IMR-90 (cell line): ENCODE measurements around the gene SOX12. TPM values are rescaled to one million over a fixed set of nuclear protein-coding genes. Genes with fewer than 3 reads are reported as not detected.

Experiments
- ATAC-seq: fragments of 200-7000 bp; cut with Tn5 transposase; 2 replicates; pipeline ENCODE4 v1.9.1; 2020; ENCODE audit warnings: low read depth, mild to moderate bottlenecking, moderate library complexity
- BruUV-seq: library from RNA; stranded (reverse); fragments of 400-500 nt; replicated peaks from 2 replicates; lab custom pipeline; 2021; lab: Mats Ljungman, UMichigan
- CTCF ChIA-PET: fragments of 300-600 bp; formaldehyde crosslinking; extraction: SDS; loops from one replicate; lab custom pipeline; 2021; ENCODE audit warnings: antibody characterized with exemption; lab: Yijun Ruan, JAX
- POLR2A ChIA-PET: fragments of 300-600 bp; sonication (Branson Sonifier 250); formaldehyde crosslinking; loops from one replicate; lab custom pipeline; 2022; ENCODE audit warnings: antibody characterized with exemption; ENCODE audit not compliant: unreplicated experiment; lab: Charles Lee
- DNase-seq: peaks from one replicate; pipeline ENCODE4 v3.0.0; 2013
- H2AFZ ChIP-seq: replicated peaks from 2 replicates; pipeline ENCODE3; 2013; ENCODE audit warnings: low read length, mild to moderate bottlenecking; ENCODE audit not compliant: poor library complexity
- H2AK5ac ChIP-seq: 2 replicates; pipeline ENCODE4 v1.6.1; 2013; ENCODE audit warnings: low read depth, low read length, inconsistent platforms
- H2AK9ac ChIP-seq: replicated peaks from 2 replicates; pipeline ENCODE3; 2013; ENCODE audit warnings: mild to moderate bottlenecking, low read depth, low read length, moderate library complexity; ENCODE audit not compliant: poor library complexity
- H2BK120ac ChIP-seq: 2 replicates; pipeline ENCODE4 v1.6.1; 2013; ENCODE audit warnings: low read depth, low read length, inconsistent platforms
- H2BK15ac ChIP-seq: 3 replicates; pipeline ENCODE4 v1.6.1; 2013; ENCODE audit warnings: low read depth, low read length, inconsistent platforms
- H2BK20ac ChIP-seq: 2 replicates; pipeline ENCODE4 v1.6.1; 2013; ENCODE audit warnings: low read depth, mild to moderate bottlenecking, inconsistent platforms, low read length, moderate library complexity
- H2BK5ac ChIP-seq: 2 replicates; pipeline ENCODE4 v1.6.1; 2013; ENCODE audit warnings: mild to moderate bottlenecking, low read depth, low read length, inconsistent platforms; ENCODE audit not compliant: poor library complexity, severe bottlenecking
- H3K14ac ChIP-seq: replicated peaks from 2 replicates; pipeline ENCODE4 v1.6.1; 2013; ENCODE audit warnings: low read depth, low read length, inconsistent platforms
- H3K18ac ChIP-seq: 2 replicates; pipeline ENCODE4 v1.6.1; 2013; ENCODE audit warnings: low read depth, low read length, control low read depth
- H3K23ac ChIP-seq: 2 replicates; pipeline ENCODE4 v1.6.1; 2013; ENCODE audit warnings: low read depth, low read length, inconsistent platforms
- H3K27ac ChIP-seq: 2 replicates; pipeline ENCODE4 v1.5.1; 2013; ENCODE audit warnings: mild to moderate bottlenecking, control low read depth, low read length; ENCODE audit not compliant: insufficient read depth
- H3K27me3 ChIP-seq: 2 replicates; pipeline ENCODE4 v1.6.1; 2013; ENCODE audit warnings: low read length; ENCODE audit not compliant: control insufficient read depth, insufficient read depth
- H3K36me3 ChIP-seq: 2 replicates; pipeline ENCODE4 v1.6.1; 2013; ENCODE audit warnings: low read length, mixed read lengths; ENCODE audit not compliant: control insufficient read depth, insufficient read depth
- H3K4ac ChIP-seq: 2 replicates; pipeline ENCODE4 v1.6.1; 2013; ENCODE audit warnings: low read depth, low read length, inconsistent platforms
- H3K4me1 ChIP-seq: 2 replicates; pipeline ENCODE4 v1.6.1; 2013; ENCODE audit warnings: low read length, mixed read lengths; ENCODE audit not compliant: control insufficient read depth, insufficient read depth
- H3K4me2 ChIP-seq: 2 replicates; pipeline ENCODE4 v1.6.1; 2013; ENCODE audit warnings: low read depth, mild to moderate bottlenecking, control low read depth, low read length, moderate library complexity
- H3K4me3 ChIP-seq: 2 replicates; pipeline ENCODE4 v1.5.1; 2013; ENCODE audit warnings: low read depth, mild to moderate bottlenecking, control low read depth, low read length, moderate library complexity; ENCODE audit not compliant: insufficient read depth
- H3K56ac ChIP-seq: 2 replicates; pipeline ENCODE4 v1.6.1; 2013; ENCODE audit warnings: low read length, inconsistent platforms; ENCODE audit not compliant: insufficient read depth; ENCODE audit errors: extremely low read depth
- H3K79me1 ChIP-seq, 2 experiments: 2 replicates each; pipeline ENCODE4 v1.6.1; 2013; ENCODE audit warnings: low read length in 2 of 2, inconsistent platforms in 1 of 2, low read depth in 1 of 2
- H3K9ac ChIP-seq: 2 replicates; pipeline ENCODE4 v1.6.1; 2013; ENCODE audit warnings: low read depth, low read length, control low read depth
- H3K9me1 ChIP-seq: 2 replicates; pipeline ENCODE4 v1.6.1; 2013; ENCODE audit warnings: low read length, inconsistent platforms; ENCODE audit not compliant: insufficient read depth
- H3K9me3 ChIP-seq: 2 replicates; pipeline ENCODE4 v1.6.1; 2013; ENCODE audit warnings: low read length; ENCODE audit not compliant: control insufficient read depth, insufficient read depth
- H4K20me1 ChIP-seq: 2 replicates; pipeline ENCODE4 v1.6.1; 2013; ENCODE audit warnings: low read length, inconsistent platforms; ENCODE audit not compliant: insufficient read depth
- H4K5ac ChIP-seq: 2 replicates; pipeline ENCODE4 v1.6.1; 2013; ENCODE audit warnings: mild to moderate bottlenecking, low read depth, low read length, control low read depth
- H4K8ac ChIP-seq, 2 experiments: 2 replicates each; pipeline ENCODE4 v1.6.1; 2013; ENCODE audit warnings: low read depth in 2 of 2, low read length in 2 of 2, control low read depth in 1 of 2, inconsistent platforms in 1 of 2
- H4K91ac ChIP-seq: 2 replicates; pipeline ENCODE4 v1.6.1; 2013; ENCODE audit warnings: low read depth, low read length, inconsistent platforms; ENCODE audit not compliant: insufficient read depth
- BHLHE40 ChIP-seq: fragments of 150-350 bp; IDR thresholded peaks from 2 replicates; pipeline ENCODE4 v1.6.1; 2016; ENCODE audit warnings: mild to moderate bottlenecking, low read depth, low read length
- CEBPB ChIP-seq: IDR thresholded peaks from 2 replicates; pipeline ENCODE4 v1.6.1; 2012; ENCODE audit warnings: low read depth, low read length, improper control_type of control experiment
- CTCF ChIP-seq: conservative IDR thresholded peaks from 2 replicates; pipeline ENCODE4 v1.5.1; 2012; ENCODE audit warnings: mild to moderate bottlenecking, low read depth, low read length, improper control_type of control experiment
- ELK1 ChIP-seq: fragments of 150-350 bp; IDR thresholded peaks from 2 replicates; pipeline ENCODE4 v1.6.1; 2016; ENCODE audit warnings: low read depth, mild to moderate bottlenecking, low read length, moderate library complexity, borderline replicate concordance
- FOS ChIP-seq: fragments of 150-350 bp; IDR thresholded peaks from 2 replicates; pipeline ENCODE4 v1.6.1; 2016; ENCODE audit warnings: low read depth, low read length
- MAFK ChIP-seq: IDR thresholded peaks from 2 replicates; pipeline ENCODE4 v1.6.1; 2012; ENCODE audit warnings: low read depth, low read length, improper control_type of control experiment
- MAZ ChIP-seq: IDR thresholded peaks from 2 replicates; pipeline ENCODE4 v1.6.1; 2012; ENCODE audit warnings: low read depth, mild to moderate bottlenecking, low read length, improper control_type of control experiment, moderate library complexity, borderline replicate concordance
- MXI1 ChIP-seq: IDR thresholded peaks from 2 replicates; pipeline ENCODE4 v1.6.1; 2012; ENCODE audit warnings: low read depth, mild to moderate bottlenecking, low read length, moderate library complexity, borderline replicate concordance
- NFE2L2 ChIP-seq: fragments of 150-350 bp; IDR thresholded peaks from 2 replicates; pipeline ENCODE4 v1.6.1; 2016; ENCODE audit warnings: low read depth, mild to moderate bottlenecking, low read length
- POLR2A ChIP-seq: IDR thresholded peaks from 2 replicates; pipeline ENCODE4 v1.6.1; 2012; ENCODE audit warnings: mild to moderate bottlenecking, low read depth, low read length
- RFX5 ChIP-seq: IDR thresholded peaks from 2 replicates; pipeline ENCODE4 v1.8.0; 2012; ENCODE audit warnings: low read depth, mild to moderate bottlenecking, low read length, moderate library complexity
- SMC3 ChIP-seq: fragments of 150-350 bp; IDR thresholded peaks from 2 replicates; pipeline ENCODE4 v1.6.1; 2016; ENCODE audit warnings: low read depth, mild to moderate bottlenecking, antibody characterized with exemption, low read length, moderate library complexity
- USF2 ChIP-seq: fragments of 150-350 bp; IDR thresholded peaks from 2 replicates; pipeline ENCODE4 v1.6.1; 2017; ENCODE audit warnings: mild to moderate bottlenecking, antibody characterized with exemption, low read length, low read depth
- WGBS, 2 experiments: methylation state at CpG; one replicate each; pipeline versions ENCODE4 v1.1.5 to v1.1.7; 2013; ENCODE audit warnings: missing lambda C conversion rate in 2 of 2; ENCODE audit not compliant: insufficient read length in 1 of 2; ENCODE audit errors: extremely low coverage in 2 of 2; 5-methylcytosine and 5-hydroxymethylcytosine counted together
- dilution Hi-C: fragments of 300-500 bp; cut with HindIII; formaldehyde crosslinking; loops from one replicate; pipeline ENCODE4 v1.14.3; 2018; ENCODE audit warnings: low sequenced_read_pairs; ENCODE audit not compliant: unreplicated experiment
- in situ Hi-C: fragments of 300-500 bp; cut with MboI; formaldehyde crosslinking; loops from 3 replicates; pipeline ENCODE4 v1.14.3; 2019; ENCODE audit warnings: low sequenced_read_pairs, inconsistent platforms, mixed read lengths
- intact Hi-C: fragments of 100-400 bp; cut with micrococcal nuclease; formaldehyde crosslinking; loops from 2 replicates; pipeline ENCODE4 v1.10.0; 2022
- polyA plus RNA-seq, 3 experiments: library from polyadenylated mRNA; depleted of rRNA; stranded (reverse); fragments of >200 nt; gene quantifications; 2 replicates each; pipeline ENCODE4 v1.2.3, GENCODE V29; 2012; ENCODE audit warnings: low replicate concordance in 1 of 3
- total RNA-seq: library from RNA; depleted of rRNA; stranded (reverse); fragments of >200 nt; gene quantifications from 2 replicates; pipeline ENCODE4 v1.2.3, GENCODE V29; 2012

The SOX12 gene
- total and polyA plus RNA-seq, 2 of the 4 experiments (the other 2 are of a cell fraction) = 1.1 to 6.2 TPM

GRCh38 chr20:277496-277781 lies 47.9 kb upstream of the SOX12 start:
- H2AK9ac ChIP-seq = no peak overlapping the region
- no peak overlapping the region for H3K23ac ChIP-seq
- no peaks in the 10 kb centered on the region; the same call in 1 of the 2 replicates for H3K9me1 ChIP-seq
- no peaks in the 10 kb centered on the region for H3K4me1 ChIP-seq
- no peak overlapping the region for H4K91ac ChIP-seq
- H3K4ac ChIP-seq = no peak overlapping the region
- no peak overlapping the region for H3K4me2 ChIP-seq
- BruUV-seq = no TSS peak
- H2AK5ac ChIP-seq = no peak overlapping the region
- DNase-seq = no peak
- no peaks in the 10 kb centered on the region for H3K27me3 ChIP-seq
- H3K4me3 ChIP-seq = no peak overlapping the region
- H3K9ac ChIP-seq = no peak overlapping the region
- H3K9me3 ChIP-seq = no peaks in the 10 kb centered on the region
- no peak overlapping the region for H3K14ac ChIP-seq
- no peak overlapping the region for H3K18ac ChIP-seq
- no peak overlapping the region for H2BK5ac ChIP-seq
- H4K20me1 ChIP-seq = no peaks in the 10 kb centered on the region
- H3K36me3 ChIP-seq = peaks cover 36% of the 10 kb centered on the region
- no peak overlapping the region for H2AFZ ChIP-seq
- H4K8ac ChIP-seq = no peak overlapping the region
- H4K5ac ChIP-seq = no peak overlapping the region
- intact Hi-C loops (no loop called here), dilution Hi-C loops (no loop called here), in situ Hi-C loops (no loop called here)
- ChIA-PET CTCF (no interaction called here), POLR2A (no interaction called here)
- no peak overlapping the region for H2BK15ac ChIP-seq
- no peak overlapping the region for H3K56ac ChIP-seq
- TF ChIP-seq FOS (no peak), CEBPB (no peak), MAZ (no peak), RFX5 (no peak), MXI1 (no peak), ELK1 (no peak), BHLHE40 (no peak), POLR2A (no peak), CTCF (no peak), SMC3 (no peak), NFE2L2 (no peak), MAFK (no peak), USF2 (no peak)
- no peak overlapping the region for H3K27ac ChIP-seq
- no peaks in the 10 kb centered on the region for H3K79me1 ChIP-seq
- WGBS, 2 experiments = no CpG with 5 or more reads among the region's 3 CpGs
- ATAC-seq = no peak
- H2BK20ac ChIP-seq = no peak overlapping the region
- no peak overlapping the region for H2BK120ac ChIP-seq
